GM19351 (cell line): ENCODE results near the gene CAPN13.

ENCODE experiments used
- ATAC-seq: cut with Tn5 transposase; IDR thresholded peaks from one replicate; pipeline ENCODE4 v1.9.1; 2021; ENCODE audit warnings: mild to moderate bottlenecking, moderate library complexity; ENCODE audit not compliant: unreplicated experiment

Gene CAPN13

GRCh38 chr2:30789670-30790210 lies 17.5 kb downstream of the CAPN13 start:
- no peak for ATAC-seq

DNA sequence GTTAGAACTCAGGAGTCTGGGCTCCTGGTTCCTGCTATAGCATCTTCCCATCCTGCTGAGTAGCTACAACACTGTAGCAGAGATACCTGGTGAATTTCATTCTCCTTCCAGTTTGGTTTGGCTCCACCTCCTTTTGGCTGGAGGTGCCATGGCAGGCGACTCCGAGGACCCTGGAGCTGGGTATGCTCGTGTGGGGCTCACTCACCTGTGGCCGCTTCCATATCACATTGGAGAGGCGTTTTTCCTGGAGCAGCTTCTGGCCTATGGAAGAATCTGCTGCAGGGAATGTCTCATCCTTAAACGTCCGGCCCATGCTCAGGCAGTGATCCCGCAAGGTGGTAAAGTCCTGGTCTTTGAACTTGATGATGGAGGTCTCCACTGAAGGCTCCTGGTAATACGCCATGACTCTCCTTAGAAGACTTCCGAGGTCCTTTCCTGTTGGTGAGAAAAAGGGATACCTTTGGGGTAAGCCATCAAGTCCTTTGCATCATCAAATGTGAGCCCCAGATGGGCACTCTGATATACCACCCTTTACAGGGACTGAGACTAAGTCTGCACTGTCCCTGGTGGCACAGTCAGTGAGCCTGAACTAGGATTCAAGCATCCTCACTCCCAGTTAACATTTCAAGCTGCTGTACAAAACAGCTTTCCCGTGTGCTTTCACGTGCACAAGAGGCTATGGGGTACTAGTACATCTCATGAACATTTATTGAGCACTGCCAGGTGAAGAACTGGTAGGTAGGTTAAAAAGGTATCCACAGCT lies 20.1 kb downstream of the CAPN13 start:
- no peak for ATAC-seq

DNA sequence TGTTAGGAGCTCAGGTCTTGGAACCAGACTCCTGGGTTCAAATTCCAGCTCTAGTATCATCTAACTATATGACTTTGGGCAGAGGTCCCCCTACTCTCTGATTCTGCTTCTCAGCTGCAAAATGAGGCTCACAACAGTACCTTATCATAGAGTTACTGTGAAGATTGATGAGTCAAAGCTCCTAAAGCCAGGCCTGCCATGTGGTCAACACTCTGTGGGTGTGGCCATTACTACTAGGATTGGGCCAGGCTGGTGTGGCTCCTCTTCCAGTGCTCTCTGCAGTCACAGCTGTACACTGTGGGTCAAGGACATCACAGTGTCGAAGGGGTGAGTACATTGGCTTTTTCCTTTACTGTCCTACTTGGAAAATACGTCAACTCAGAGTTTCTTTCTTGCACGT lies 22.6 kb downstream of the CAPN13 start:
- no peak for ATAC-seq

- ATAC-seq: no peak
Observed at GRCh38 chr2:30781961-30782533, 25.2 kb downstream of the CAPN13 start.

DNA sequence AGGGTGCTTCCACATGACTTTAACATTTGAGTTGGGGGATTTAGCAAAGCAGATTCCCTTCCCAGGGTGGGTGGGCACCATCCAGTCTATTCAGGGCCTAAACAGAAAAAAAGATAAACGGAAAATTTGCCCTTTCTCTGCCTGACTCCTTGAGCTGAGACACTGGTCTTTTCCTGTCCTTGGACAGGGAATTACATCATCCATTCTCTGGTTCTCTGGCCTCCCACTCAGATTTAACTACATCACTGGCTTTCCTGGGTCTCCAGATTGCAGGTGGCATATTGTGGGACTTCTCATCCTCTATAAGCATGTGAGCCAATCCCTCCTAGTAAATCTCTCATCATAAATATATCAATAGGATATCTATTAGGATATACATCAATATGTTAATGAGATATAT lies 25.8 kb downstream of the CAPN13 start:
- ATAC-seq: no peak

DNA sequence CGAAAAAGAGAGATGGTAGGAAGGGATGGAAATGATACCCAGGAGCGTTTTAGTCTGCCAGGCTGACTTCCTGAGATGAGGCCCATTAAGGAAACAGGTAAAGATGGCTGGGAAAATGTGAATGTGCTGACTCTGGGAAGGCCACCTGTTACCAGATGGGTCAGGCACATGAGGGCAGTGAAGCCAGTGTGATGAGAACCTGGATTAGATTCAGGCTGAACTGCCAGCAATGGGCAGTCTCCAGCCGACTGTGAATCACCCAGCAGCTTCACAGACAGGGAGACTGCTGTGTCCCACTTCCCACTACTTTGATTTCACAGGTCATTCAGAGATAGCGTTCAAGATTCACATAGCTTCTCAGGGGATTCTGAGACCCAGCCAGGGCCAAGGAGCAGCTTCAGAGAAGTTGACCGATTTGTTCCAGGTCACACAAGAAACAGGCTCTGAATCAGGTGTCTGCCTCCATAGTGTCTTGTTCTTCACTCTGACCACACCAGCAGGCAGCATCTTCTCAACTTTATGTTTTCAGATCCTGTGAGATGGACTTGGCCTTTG lies 26.4 kb downstream of the CAPN13 start:
- ATAC-seq: no peak

DNA sequence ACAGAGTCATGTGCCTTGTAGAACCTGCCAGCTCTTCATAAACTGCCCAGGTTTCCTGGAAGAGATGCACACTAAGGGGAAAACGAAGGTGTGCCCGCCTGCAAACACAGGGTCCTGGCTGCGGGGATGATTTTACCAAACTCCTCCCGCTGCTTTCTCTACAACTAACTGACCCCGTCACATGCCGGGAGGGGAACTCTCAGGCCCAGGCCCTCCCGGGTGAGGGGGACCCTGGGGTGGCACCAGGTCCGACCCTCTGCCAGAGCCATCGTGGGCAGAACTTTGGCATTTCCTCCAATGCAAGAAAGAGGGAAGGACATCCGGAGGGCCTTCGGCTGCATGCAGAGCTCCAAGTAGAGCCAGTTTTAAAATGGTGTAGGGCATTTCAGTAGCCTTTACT lies 28.6 kb downstream of the CAPN13 start:
- no peak for ATAC-seq

GRCh38 chr2:30777661-30778505 lies 29.4 kb downstream of the CAPN13 start:
- ATAC-seq: no peak

- ATAC-seq: no peak
Observed at GRCh38 chr2:30776831-30777635, 30.2 kb downstream of the CAPN13 start.

DNA sequence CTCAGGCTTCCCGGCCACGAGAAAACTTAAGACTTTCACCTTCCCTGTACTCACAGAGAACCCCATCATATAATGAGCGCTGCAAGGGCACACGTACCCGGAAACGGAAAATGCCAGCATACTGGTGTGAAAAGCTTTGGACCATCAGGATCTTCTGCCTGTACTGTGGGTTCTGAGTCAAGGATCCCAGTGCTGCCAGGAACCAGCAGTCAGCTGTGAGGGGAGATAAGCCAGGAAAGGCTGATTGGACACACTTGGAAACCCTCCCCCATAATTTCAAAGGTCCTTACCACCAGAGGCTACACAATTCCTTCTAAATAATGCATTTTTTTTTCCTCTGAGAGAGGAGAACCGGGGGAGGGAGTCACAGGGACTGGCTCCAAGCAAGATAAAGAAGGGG lies 31.4 kb downstream of the CAPN13 start:
- ATAC-seq: no peak

- ATAC-seq: no peak
Observed at GRCh38 chr2:30772021-30772705, 35.1 kb downstream of the CAPN13 start.

DNA sequence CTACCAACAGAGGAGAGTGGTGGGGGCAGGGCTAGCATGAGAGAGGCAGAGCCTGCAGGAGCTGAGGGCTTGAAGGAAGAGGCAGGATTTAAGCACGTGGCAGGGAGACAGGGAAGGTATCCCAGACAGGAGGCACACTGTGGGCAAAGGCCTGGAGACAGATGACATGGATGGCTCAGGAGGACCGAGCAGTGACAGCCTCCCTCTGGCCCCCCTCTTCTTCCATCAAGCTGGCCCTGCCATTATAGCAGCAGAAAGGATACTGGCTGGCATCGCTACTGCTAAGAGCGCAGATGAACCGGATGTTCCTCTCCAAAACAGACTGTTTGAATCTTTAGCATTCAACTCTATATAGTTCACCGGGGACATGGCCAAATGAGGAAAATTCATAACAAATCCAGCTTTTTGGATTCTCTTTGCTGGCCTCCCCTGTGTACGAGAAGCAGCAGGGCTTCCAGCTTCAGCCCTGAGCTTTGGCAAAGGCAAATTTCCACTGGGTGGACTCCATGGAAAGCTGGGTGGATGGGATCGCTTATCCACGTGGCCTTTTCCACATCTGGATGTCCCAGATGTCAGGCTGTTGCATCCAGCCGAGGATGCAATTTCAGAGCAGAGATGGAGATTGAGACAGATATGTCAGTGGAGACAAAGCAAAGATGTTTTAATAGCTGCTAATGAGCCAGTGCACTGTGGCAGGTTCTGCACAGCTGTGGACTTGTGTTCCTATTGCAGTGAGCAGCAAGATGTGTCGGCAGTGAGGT lies 36.2 kb downstream of the CAPN13 start:
- no peak for ATAC-seq

DNA sequence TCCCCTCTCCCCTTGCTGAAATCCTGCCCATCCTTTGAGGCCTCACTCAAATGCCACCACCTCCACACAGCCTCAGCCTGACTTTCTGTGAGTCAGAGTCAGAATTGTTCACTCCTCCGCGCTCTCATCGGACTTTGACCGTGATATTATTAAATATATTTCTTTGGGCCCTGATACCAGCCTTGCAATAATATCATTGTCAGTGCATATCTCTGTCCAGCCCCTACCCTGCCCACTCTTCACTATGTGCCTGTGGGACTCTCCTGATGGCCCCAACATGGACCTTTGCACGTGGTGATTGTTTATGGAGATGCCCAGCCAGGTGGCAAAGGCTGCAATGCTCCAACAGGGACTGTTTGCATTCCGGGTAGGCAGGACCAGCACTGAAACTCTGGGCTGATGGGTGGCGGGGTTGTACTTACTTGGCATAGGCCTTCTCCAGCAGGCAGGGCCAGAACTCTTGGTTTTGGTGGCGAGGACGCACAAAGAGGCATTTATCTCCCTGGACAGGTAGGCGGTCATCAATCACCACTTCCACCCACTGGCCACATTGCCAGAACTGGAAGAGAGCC lies 37.3 kb downstream of the CAPN13 start:
- ATAC-seq: no peak

GRCh38 chr2:30769481-30769780 lies 37.8 kb downstream of the CAPN13 start:
- ATAC-seq: no peak

GRCh38 chr2:30768708-30769480 lies 38.4 kb downstream of the CAPN13 start:
- ATAC-seq: no peak

GRCh38 chr2:30768036-30768686 lies 39.1 kb downstream of the CAPN13 start:
- ATAC-seq: no peak

GRCh38 chr2:30766666-30767065 lies 40.6 kb downstream of the CAPN13 start:
- no peak for ATAC-seq
